Midbrain (tissue), 1 donor: ENCODE results near the gene LSM2.

ENCODE experiments used
- DNase-seq: peaks from one replicate; lab custom pipeline; 2025; lab: John Stamatoyannopoulos, UW

LSM2 gene

DNA sequence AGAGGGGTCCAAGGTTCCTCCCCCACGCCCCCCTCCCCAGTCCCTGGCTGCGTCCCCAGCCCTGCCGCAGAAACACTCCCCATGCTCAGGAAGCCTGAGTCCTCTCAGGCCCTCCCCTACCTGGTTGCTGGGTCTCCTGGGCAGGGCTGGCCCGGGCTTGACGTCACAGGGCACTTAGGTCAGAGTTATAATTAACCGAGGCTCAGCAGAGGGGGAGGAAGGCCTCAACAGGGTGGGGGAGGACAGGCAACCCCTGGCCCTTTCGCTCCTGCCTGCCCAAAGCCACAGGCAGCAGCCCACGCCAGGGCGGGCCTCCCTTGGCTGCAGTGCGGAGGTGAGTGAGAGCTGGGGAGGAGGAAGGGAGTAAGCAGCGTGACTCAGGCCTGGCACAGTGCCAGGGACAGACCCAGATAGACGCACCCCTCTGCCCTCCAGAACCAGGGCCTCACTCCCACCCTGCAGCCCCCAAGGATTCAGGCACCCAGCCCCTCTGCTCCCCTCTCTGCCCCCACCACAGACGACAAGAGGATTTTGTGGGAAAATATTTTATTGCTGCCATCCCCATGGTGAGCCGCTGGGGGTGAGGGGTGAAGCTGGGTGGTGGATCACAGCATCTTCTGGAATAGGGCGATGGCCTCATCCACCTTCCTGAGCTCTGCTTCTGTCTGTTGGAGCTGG lies 29.6 kb downstream of the LSM2 start, which contains the start of gene VWA7:
VWA7 (minus strand) TSS at position 340 of the 678 bp plus-strand sequence. CDS start 549 bp downstream, outside the sequence.
- DNase-seq = no peak

DNA sequence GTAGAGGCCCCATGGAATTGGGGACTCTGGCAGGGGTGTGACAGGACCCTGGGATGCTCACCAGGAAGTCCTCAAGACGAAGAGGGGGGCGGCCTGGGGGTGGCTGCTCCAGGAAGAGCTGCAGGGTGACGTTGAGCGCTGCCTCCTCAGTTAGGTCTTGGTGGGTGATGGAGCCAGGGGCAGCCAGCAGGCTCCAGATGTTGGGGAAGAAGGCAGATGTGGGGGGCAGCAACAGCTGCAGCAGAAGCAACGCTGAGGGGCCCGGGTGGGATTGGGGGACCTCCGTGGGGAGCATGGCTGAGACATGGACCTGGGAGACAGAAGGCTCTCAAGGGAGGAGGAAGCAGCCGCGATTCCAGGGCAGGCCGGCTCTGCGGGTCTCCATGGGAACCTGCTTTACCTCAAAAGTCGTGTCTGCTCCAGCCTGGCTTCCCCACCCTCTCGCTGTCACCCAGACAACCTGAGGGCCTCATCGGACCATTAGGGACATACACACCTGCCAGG lies 30.2 kb downstream of the LSM2 start:
- DNase-seq = no peak

DNA sequence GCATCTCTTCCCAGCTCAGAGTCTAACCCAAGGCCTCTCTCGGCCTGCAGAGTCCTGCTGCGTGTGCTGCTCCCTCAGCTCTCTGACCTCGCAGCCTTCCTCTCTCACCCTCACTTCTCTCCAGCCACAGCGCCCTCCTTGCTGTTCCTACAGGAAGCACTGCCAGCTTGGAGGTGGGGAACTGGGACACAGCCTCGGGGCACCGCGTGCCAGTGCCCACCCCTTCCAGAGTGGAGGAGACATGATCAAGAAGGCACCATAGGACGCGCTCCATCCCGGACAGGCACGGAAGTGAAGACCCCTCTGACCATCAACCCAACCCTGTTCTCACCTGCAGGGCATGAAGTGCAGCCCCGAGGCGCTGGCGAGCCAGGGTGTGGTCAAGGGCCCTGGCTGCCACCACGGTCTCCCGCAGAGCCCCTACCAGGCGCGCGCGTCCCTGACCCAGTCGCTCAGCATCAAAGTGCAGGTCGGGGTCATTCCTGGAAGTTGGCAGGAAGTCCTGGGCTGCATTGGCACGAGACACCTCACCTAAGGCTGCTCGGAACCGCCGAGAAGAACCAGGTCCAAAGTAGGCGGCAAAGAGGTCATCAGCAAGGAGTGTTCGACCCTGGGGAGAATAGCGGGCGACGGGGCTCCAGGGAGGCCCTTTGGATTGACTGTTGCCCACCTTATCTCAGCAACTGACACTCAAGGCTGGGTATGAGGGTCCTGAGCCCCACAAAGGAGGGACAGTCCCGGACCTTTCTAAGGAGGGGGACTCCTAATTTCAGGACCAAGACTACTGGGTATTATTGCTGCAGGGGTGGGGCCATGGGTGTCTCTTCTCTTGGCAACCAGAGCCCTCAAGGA lies 30.9 kb downstream of the LSM2 start:
- no peak for DNase-seq

DNA sequence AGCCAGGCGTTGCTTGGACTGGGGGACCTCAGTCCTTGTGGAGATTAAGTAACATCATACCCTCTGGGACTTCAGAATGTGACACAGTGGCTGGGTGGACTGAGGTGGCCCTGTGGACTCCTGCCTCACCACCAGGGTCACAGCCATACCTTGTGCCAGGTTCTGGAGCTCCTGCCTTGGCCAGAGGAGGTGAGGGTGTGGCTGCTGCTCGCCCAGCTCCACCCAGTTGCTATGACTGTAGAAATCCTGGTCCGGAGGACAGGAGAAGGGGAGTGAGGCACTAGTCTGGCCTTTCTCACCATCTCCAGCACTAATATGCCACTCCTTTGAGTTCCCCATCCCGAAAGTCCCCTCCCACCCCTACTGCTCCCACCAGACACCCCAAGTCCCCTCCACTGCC lies 31.6 kb downstream of the LSM2 start:
- no peak for DNase-seq

DNA sequence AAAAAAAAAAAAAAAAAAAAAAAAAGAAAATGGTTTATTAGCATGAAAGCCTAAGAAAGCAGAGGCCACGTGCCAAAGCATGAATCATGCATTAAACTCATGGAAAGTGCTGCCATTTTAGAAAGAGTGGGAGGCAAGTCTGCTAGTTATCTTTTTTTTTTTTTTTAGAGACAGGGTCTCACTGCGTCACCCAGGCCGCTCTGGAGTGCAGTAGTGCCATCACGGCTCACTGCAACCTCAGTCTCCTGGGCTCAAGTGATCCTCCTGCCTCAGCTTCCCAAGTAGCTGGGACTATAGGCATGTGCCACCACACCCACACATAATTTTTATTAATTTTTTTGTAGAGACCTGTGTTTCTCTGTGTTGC lies 34.8 kb downstream of the LSM2 start:
- no peak for DNase-seq

DNA sequence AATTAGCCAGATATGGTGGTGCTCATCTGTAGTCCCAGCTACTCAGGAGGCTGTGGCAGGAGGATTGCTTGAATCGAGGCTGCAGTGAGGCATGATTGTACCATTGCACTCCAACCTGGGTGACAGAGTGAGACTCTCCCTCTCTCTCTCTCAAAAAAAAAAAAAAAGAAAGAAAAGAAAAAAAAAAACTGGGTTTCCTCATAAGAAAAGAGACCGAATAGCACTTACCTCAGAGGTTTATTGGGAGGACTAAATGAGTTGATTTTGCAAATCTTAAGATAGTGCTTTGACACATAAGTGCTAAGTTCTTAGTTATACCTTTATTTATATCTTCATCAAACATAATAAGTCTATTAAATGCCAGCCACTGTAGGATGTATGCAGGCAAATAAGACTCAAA lies 35.9 kb downstream of the LSM2 start:
- DNase-seq = no peak

DNA sequence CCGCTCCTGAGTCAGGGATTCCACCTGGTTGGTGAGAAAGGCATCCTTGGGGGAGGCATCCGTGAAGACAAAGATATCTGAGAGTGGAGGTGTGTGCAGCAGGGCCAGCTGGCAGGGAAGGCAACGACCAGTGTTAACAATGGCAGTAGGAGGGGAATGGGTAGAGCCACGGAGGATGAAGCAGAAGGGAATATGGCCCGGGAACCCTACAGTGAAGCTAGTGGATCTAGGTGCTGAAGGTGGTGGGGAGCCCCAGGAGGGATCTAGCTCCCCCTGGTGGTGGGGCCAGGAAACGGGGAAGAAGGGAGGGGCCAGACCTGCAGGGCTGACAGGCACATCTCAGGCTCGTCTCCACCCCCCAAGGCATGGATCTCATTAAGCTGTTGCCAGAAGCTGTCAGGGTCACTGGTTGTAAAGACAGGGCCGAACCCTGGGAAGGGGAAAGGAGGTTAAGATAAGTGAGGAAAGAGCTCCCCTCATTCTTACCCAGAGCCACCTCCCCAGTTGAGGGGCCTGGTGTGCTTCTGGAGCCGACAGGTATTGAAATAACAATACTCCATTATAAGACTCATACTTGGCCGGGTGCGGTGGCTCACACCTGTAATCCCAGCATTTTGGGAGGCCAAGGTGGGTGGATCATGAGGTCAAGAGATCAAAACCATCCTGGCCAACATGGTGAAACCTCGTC lies 36.9 kb downstream of the LSM2 start:
- DNase-seq = no peak

DNA sequence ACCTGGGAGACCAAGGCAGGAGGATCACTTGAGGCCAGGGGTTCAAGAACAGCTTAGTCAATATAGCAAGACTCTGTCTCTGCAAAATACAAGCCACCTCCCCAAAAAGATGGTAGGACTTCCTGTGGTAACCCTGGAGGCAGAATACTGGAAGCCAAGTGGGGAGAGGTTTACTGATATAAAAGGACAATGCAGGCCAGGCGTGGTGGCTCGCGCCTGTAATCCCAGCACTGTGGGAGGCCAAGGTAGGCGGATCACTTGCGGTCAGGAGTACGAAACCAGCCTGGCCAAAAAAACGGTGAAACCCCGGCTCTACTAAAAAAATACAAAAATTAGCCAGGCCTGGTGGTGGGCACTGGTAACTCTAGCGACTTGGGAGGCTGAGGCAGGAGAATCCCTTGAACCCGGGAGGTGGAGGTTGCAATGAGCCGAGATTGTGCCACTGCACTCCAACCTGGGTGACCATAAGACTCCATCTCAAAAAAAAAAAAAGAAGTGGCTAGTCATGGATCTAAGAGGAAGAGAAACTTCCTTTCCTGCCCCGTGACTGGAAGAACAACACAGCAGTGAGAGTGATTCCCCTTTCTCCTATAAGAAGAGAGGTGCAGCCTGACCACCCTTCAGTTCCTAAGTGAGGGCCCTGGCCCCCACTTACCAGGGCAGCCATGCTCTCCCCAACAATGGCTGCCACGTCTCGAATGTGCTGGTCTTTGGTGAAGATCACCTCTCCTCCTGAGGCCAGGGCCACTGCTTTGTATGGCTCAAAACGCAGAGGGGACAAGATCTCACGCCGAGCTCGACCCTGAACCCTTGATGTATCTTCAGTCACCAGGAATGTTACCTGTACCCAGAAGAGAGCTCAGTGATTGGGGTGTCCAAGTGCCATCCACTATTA lies 38.2 kb downstream of the LSM2 start:
- peak; percentile 5 for DNase-seq

DNA sequence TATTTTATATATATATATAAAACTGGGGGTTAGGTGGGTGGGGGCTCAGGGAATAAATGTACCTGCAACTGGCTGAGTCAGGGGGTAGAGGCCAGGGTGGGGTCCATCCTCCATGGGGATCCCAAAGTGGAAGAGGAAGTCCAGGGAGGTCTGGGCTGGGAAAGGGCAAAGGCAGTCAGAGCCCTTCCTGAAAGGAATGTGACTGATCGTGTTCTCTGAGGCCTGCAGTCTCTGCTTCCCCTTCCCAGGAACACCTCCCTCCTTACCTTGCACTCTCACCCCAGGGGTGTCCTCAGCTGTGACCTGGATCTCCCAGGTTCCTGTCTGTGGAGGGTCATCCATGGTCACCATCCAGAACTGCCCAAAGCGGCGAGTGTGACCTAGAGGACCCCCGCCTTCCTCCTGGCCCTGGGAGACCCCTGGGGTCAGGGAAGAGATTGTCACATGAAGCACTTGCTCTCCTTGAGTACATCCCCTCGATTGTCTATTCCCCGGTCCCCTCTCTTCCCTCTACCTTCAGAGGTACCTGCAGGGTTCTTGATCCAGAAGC lies 39.6 kb downstream of the LSM2 start:
- no peak for DNase-seq

DNA sequence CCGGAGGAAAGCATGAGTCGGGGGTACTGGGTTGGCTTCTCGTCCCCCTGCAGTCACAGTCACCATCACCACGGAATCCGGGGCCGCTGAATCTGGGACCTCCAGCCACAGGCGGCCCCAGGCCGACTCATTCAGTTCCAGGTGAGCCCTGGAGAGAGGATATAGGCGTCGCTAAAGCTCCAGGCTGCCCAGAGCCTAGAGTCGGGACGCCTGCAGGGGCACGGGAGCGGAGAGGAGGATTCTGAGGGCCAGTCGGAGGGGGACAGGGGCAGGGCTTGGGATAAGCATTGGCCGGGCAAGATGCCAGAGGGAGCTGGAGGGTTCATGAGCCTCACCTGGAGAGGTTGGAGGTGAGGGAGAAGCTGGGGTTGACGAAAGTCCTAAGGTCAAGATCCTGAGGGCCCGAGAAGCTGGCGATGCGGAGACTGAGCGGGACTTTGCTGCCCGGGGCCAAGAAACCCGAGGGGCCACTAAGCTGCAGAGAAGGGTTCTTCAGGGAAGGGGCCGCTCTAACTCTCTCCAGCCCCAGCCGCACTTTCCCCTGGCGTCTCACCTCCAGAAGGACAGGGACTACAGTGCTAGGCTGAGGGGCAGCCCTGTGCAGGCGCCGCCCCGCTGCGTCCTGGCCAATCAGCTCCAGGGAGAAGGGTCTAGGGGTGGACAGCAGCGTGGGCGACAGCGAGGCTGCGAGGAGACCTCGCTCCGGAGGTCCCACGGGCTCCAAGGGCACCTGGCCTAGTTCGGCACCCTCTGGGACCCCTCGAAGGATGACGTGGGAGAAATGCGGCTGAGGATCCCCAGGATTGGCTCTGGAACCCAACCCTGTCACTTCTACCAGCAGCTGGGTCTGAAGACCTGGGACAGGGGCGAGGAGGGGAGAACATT lies 40.6 kb downstream of the LSM2 start:
- DNase-seq = no peak

DNA sequence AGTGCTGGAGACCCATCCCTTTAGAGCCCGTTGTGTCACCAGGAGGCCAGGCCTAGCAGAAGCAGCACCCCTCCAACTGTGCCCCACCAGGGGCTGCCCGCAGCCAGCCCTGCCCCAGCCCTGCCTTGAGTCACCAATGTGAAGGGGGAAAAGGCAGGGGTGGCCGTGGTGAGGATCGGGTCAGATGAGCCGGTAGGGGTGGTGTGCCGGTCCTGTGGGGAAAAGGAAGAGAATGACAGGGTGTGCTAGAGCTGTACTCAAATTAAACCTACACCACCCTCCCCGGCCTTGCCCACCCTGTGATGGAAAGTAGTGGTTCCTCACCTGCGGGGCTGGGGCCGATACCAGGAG lies 41.2 kb downstream of the LSM2 start:
- no peak for DNase-seq

DNA sequence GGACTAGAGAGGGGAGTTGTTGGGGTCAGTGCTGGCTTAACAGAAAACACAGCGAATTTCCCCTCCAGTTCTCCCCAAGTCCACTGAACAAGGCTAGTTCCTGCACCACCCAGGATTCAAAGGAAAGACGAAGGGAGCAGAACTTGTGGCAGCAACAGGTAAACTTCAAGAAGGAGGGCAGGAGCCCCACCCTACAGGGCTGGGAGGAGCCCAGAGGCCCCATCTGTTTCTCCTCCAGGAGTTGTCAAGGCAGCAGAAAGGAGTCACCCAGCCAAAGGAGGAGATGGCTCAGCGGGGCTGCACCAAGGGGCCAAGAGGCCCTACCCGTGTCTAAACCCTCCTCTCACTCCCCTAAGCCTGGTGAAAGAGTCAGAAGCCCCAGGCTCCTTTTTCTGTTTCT lies 42.6 kb downstream of the LSM2 start:
- DNase-seq = no peak

DNA sequence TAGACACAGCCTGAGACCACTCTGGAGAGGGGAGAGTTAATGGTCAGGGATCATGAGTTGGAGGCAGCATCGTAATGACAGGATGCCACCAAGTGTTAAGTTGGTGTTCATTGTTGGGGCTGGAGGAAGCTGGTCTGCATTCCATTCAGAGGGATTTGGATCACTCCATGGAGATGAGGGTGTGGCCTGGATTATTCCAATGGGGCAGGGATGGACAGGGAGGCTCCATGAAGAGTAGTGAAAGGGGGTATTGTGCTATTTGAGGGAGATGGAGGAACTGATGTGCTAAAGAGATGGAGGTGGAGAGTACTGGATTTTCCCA lies 43.2 kb downstream of the LSM2 start:
- DNase-seq = peak; percentile 28

DNA sequence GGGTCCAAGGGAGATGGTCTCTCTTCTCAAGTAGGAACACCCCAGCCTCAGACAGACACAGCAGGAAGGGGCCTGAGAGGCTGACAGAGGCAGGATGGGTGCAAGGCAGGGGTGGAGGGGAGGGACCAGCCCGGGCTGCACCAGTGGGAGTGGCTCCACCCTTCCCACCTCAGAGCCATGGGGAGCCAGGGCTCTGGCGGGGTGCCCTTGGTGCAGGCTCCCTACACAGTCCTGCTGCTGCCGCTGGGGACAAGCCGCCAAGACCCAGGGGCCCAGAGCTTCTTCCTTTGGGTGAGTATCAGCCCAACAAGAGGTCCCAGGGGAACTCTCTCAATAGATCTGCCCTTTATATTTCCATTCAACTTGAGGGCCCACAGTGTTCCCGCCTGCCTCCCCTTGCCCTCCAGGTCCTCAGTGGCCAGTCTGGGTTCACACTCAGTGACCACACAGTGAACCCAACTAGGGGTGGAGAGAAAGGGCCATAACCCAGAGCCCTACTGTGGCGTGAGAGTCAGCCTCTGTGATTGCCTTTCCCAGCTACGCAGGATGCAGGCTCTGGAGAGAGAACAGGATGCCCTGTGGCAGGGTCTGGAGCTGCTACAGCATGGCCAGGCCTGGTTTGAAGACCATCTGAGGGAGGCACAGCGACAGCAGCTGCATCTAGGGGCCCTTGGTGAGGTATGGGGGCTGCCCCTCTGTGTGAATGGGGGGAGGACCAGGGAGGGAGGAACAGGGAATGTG lies 43.7 kb downstream of the LSM2 start:
- no peak for DNase-seq

DNA sequence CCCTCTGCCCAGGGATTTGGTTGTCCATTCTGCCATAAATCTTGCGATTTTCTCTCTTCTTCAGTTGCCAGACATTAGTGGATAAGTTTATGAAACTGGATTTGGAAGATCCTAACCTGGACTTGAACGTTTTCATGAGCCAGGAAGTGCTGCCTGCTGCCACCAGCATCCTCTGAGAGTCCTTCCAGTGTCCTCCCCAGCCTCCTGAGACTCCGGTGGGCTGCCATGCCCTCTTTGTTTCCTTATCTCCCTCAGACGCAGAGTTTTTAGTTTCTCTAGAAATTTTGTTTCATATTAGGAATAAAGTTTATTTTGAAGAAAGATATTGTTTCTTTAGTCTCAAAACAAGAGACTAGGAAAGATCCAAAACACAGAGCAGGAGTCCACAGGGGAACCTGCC lies 44.4 kb downstream of the LSM2 start, which contains the start of gene SAPCD1:
SAPCD1 (plus strand) TSS at position 301 of the 400 bp plus-strand sequence. CDS start 399 bp downstream, outside the sequence.
- no peak for DNase-seq

DNA sequence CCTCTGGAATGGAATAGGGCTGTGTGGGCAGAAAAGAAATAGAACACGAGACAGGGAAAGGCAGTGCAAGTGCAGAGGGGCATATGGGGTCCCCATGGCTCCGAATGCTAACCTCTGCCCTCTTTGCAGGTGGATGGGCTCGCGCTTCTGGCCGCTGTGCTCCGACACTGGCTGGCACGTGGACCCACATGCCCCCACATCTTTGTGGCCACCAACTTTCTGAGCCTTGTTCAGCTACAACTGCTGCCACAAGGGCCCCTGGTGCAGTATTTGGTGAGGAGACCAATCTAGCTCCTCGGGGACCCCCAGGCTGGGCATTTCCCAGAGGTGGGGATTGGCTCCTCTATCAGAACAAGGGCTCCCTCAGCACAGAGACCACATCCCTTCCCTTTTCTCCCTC lies 45.4 kb downstream of the LSM2 start:
- no peak for DNase-seq

DNA sequence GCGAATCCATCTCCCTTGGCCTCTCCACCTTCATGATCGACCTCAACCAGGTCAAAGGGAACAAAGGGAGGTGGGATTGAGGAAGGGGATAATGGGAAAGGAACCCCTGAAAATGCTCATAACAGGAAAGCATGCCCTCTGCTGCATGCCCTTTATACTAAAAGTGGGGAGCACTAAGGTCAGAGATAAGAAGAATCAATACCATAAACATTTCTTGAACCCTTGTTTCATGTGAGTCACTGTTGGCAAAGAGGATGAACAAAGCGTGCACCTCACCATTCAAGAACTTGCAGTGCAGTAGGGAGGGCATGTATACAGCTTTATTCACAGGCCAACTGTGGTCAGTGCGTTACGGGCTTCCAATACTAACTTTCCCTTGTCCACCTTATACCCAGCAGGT lies 46.0 kb downstream of the LSM2 start:
- DNase-seq = no peak

DNA sequence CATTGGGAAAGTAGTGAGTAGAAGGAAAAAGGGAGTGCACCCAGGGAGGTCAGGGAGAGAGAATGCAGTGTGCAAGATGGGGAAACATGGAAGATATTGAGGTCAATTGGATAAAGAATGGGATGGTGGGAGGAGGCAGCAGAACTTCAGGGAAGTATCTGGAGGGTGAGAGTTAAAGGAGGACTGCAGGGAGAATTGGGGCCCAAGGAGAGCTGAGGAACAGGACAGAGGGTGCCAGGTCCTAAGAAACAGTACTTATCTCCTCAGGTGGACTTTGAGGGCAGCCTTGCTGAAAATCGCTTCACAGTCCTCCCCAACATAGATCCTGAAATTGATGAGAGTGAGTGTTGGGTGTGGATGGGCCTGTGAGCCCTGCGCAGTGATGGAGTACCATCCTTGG lies 48.5 kb downstream of the LSM2 start:
- DNase-seq = no peak

DNA sequence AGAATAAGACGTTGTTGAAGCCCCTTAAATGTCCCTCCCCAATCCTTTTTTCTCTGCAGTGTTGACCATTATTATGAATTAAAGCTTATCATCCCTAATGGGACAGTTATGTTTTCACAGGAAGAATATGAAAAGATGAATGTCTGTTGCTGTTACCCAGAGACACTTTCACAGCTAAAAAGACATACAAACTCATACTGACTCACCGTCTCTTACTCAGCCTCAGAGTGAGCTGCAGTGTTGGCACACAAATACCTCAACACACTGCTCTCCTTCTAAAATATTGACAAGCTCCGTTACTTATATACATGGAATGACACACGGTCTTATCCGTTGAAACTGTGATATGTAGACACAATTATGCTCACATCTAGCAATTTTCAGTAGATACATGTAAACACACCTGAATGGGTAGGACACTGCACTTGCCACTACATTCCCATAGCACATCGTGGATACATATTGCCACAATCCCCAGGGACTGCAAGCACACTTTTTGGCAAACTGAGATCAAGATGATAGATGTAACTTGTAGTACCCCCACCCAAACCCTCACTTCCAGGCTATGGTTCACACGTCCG lies 53.9 kb downstream of the LSM2 start:
- no peak for DNase-seq
